Upper lobe of right lung (tissue), 1 donor: ENCODE measurements around the gene EIF5AL1. TPM values are rescaled to one million over a fixed set of nuclear protein-coding genes. Genes with fewer than 3 reads are reported as not detected.
"Not testable (repeated sequence)": the region's sequence is repeated elsewhere in the genome, so short reads cannot be mapped to it uniquely, and the experiment has no call there.

Source experiments
- ATAC-seq: fragments of 200-7000 bp; cut with Tn5 transposase; one replicate; pipeline ENCODE4 v1.9.1; 2020; ENCODE audit warnings: mild to moderate bottlenecking, moderate library complexity
- DNase-seq: peaks from one replicate; pipeline ENCODE4 v3.0.0-alpha.2; 2020
- H3K27ac ChIP-seq: fragments of 200-600 bp; one replicate; pipeline ENCODE4 v1.8.0; 2022
- H3K27me3 ChIP-seq: fragments of 200-600 bp; one replicate; pipeline ENCODE4 v1.8.0; 2022; ENCODE audit warnings: mild to moderate bottlenecking
- H3K36me3 ChIP-seq: fragments of 200-600 bp; one replicate; pipeline ENCODE4 v1.8.0; 2022
- H3K4me1 ChIP-seq: fragments of 200-600 bp; one replicate; pipeline ENCODE4 v1.8.0; 2022
- H3K4me3 ChIP-seq: fragments of 200-600 bp; one replicate; pipeline ENCODE4 v1.8.0; 2022; ENCODE audit warnings: mild to moderate bottlenecking
- H3K9me3 ChIP-seq: fragments of 200-600 bp; one replicate; pipeline ENCODE4 v1.8.0; 2022
- CTCF ChIP-seq: fragments of 200-600 bp; IDR thresholded peaks from one replicate; pipeline ENCODE4 v1.8.0; 2022; ENCODE audit warnings: antibody characterized with exemption
- intact Hi-C: fragments of 100-400 bp; cut with DNase I; formaldehyde crosslinking; loops from one replicate; pipeline ENCODE4 v1.11.0; 2022
- total RNA-seq: library from RNA; stranded (reverse); fragmentation: NEBNext Ultra II Directional; extraction: Animal tissue kit (Norgen Biotek cat#: 25700); gene quantifications from one replicate; pipeline ENCODE4 v1.2.1, GENCODE V29; 2021
- donor health status: DM: no; HTN: yes; CAD: no; lungs with severe emphysema.

EIF5AL1 gene
- total RNA-seq, 1 donor from 2014 or later, result 0.14 TPM

DNA sequence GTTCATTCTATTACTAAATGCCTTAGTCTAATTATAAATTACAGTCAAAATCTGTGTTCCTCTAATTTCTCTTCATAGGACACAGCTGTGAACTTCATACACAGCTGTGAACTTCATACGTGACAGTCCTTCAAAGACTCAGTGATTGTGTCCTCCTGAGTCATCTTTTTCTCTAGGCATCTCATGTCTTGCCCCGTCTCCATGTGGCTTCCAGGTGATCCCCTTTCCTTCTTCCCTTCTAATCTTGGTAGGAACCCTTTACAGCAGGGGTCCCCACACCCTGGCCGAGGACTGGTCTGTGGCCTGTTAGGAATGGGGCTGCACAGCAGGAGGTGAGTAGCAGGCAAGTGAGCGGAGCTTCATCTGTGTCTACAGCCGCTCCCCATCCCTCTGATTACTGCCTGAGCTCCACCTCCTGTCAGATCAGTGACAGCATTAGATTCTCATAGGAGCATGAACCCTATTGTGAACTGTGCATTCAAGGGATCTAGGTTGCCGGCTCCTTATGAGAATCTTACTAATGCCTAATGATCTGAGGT is 14.0 kb upstream of the EIF5AL1 start:
- no peak overlapping the region for H3K4me3 ChIP-seq
- ATAC-seq (no peak), DNase-seq (no peak)
- H3K9me3 ChIP-seq, result no peaks in the 10 kb centered on the region
- H3K4me1 ChIP-seq, result no peaks in the 10 kb centered on the region
- intact Hi-C loops, result no loop called here
- H3K36me3 ChIP-seq, result no peaks in the 10 kb centered on the region
- no peak overlapping the region for H3K27ac ChIP-seq
- H3K27me3 ChIP-seq, result no peaks in the 10 kb centered on the region
- TF ChIP-seq CTCF, result no peak

GRCh38 chr10:79502561-79503309 is 9.6 kb upstream of the EIF5AL1 start:
- peak; percentile 33 for TF ChIP-seq CTCF
- H3K27ac ChIP-seq, result no peak overlapping the region
- no peaks in the 10 kb centered on the region for H3K36me3 ChIP-seq
- no peak for DNase-seq
- intact Hi-C loops, result no loop called here
- no peak overlapping the region for H3K4me3 ChIP-seq
- no peaks in the 10 kb centered on the region for H3K4me1 ChIP-seq
- H3K9me3 ChIP-seq, result no peaks in the 10 kb centered on the region
- H3K27me3 ChIP-seq, result no peaks in the 10 kb centered on the region
- peak; percentile 55 for ATAC-seq

DNA sequence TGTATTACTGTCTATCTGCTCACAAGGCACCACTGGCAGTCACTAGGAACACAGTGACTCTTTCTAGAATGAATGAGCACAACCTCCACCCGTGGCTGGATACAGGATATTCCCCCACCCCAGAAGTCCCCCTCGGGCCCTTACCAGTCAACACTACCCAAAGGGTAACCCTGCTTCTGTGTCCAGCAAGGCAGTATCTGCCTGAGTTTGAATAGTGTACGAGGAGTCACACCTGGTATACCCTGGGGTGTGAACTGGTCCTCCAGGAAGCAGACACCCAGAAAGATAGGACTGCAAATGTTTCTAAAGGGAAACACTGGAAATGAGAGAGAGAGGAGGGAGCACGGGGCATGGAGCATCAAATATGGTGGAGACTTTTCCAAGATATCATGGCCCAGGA is 8.5 kb upstream of the EIF5AL1 start:
- H3K4me1 ChIP-seq, H3K27me3 ChIP-seq, H3K9me3 ChIP-seq, intact Hi-C loops, H3K27ac ChIP-seq, H3K4me3 ChIP-seq, DNase-seq, ATAC-seq, H3K36me3 ChIP-seq: not testable (repeated sequence)

DNA sequence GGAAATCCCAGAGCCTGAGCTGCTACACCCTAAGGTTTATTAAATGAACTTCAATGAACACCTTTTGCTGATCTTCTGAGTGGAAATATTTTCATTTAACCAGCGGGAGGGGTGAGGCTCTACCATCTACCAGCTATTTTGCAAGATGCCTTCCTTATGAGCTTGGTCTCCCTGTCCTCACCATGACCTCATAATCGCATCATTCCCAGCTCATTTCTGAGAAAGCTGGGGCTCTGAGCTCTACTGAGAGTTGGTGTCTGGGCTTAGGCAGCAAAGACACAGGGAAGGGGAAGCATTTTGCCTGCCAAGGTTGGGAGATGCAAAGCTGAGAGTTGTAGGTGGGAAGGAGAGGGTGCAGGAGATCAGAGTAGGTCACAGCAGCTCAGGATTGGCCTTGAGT is 7.8 kb upstream of the EIF5AL1 start:
- ATAC-seq, H3K4me3 ChIP-seq, H3K27ac ChIP-seq, H3K4me1 ChIP-seq, H3K27me3 ChIP-seq, H3K9me3 ChIP-seq, H3K36me3 ChIP-seq, intact Hi-C loops, DNase-seq: not testable (repeated sequence)

GRCh38 chr10:79505328-79505727 is 7.0 kb upstream of the EIF5AL1 start:
- intact Hi-C loops, H3K36me3 ChIP-seq, H3K27ac ChIP-seq, H3K4me1 ChIP-seq, H3K4me3 ChIP-seq, H3K9me3 ChIP-seq, H3K27me3 ChIP-seq: not testable (repeated sequence)
- peak; percentile 68 for DNase-seq
- ATAC-seq, result peak; percentile 47

DNA sequence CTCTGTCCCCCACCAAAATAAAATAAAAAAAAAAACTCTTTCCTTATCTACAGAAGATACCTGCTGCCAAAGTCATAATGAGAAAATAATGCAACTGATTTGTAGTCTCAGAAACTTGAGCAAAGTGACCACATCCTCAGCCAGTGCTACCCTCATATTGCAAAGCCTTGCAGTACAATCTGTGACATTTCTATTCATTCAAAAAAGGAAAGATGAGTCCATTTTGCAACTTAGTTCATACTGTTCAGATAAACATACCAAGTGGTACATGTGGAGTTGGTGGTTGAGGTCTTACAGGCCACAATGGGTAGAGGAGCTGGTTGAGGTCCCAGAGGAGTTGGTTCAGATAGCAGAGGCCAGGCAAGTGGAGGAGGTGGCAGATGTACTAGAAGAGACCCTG is 6.5 kb upstream of the EIF5AL1 start:
- DNase-seq, result no peak
- no peaks in the 10 kb centered on the region for H3K4me1 ChIP-seq
- no peaks in the 10 kb centered on the region for H3K9me3 ChIP-seq
- no peaks in the 10 kb centered on the region for H3K27me3 ChIP-seq
- ATAC-seq, result no peak
- no peaks in the 10 kb centered on the region for H3K36me3 ChIP-seq
- no peak overlapping the region for H3K4me3 ChIP-seq
- H3K27ac ChIP-seq, result no peak overlapping the region
- no peak for TF ChIP-seq CTCF
- intact Hi-C loops, result no loop called here

DNA sequence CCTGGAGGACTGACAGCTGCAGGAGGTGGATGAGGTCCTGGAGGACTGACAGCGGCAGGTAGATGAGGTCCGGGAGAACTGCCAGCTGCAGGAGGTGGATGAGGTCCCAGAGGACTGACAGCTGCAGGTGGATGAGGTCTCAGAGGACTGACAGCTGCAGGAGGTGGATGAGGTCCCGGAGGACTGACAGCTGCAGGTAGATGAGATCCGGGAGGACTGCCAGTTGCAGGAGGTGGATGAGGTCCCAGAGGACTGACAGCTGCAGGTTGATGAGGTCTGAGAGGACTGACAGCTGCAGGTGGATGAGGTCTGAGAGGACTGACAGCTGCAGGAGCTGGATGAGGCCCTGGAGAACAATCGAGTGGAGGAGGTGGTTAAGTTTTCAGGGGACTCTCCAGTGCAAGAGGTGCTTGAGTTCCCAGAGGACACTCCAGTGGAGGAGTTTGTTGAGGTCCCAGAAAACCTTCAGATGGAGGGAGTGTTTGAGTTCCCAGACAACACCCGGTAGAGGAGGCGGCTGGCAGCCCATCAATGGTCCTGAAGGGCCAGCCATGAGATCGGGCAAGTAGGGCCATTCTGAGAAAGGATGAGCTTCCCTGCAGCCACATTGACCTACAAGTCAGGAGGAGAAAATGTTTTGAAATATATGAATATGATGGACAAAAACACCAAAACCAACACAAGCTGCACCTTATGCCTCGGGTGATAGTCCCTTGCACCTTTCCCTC is 4.7 kb upstream of the EIF5AL1 start:
- Histone ChIP-seq H3K9me3 (no peaks in the 10 kb centered on the region), H3K4me1 (no peaks in the 10 kb centered on the region), H3K4me3 (no peak overlapping the region), H3K27ac (no peak overlapping the region), H3K36me3 (no peaks in the 10 kb centered on the region), H3K27me3 (no peaks in the 10 kb centered on the region)
- intact Hi-C loops, result no loop called here
- no peak for DNase-seq
- TF ChIP-seq CTCF, result no peak
- ATAC-seq, result no peak

DNA sequence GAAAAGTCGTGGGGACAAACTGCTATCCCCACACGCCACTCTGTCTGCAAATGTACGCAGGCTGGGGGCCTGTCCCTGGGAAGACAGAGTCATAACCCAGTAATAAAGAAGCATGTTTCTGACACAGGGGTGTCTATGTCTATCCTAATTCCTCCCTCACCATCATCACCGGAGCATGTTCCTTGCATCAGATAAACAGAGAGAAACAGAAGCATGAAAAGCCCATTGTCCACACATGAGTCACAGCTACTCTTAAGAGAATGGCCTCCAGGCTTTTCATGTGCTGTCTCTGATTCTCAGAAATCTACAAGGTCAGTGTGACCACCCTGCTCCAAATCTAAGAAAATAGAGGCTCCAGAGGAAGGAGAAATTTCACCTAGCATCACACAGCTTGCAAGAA is 4.1 kb upstream of the EIF5AL1 start:
- H3K27ac ChIP-seq, H3K27me3 ChIP-seq, H3K4me1 ChIP-seq, intact Hi-C loops, ATAC-seq, H3K9me3 ChIP-seq, DNase-seq, H3K36me3 ChIP-seq, H3K4me3 ChIP-seq: not testable (repeated sequence)

DNA sequence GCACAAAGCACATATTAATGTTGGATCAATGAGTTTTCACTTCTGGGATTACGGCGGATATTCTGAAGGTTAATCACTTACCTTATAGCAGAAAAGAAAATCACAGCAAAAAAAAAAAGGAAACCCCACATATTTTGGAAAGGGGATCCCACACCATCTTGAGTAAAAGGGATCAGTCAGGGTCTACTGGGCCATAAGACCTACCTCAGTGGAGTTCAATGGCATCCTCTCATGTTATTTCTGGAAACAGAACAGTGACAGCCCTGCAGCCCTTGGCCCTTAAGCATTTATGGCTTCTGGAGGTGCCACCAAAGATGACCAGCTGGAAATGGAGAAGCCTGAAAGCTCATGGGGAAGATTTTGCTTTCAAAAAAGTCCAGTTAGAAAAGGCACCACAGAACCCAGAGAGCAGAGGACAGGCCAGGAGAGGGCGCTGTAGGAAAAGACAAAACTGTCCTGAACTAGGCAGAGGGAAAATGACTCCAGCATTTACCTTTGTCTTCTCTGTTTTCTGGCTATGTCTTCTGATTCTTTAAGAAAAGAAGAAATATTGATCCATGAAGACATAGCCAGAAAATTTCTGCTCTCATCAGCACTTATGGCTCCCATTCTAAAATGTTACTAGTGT is 2.9 kb upstream of the EIF5AL1 start:
- DNase-seq, H3K4me1 ChIP-seq, H3K9me3 ChIP-seq, H3K27me3 ChIP-seq, intact Hi-C loops, H3K4me3 ChIP-seq, H3K27ac ChIP-seq, H3K36me3 ChIP-seq: not testable (repeated sequence)
- peak; percentile 73 for ATAC-seq
